ENCODE results near the gene CATSPER1.
"Not testable (repeated sequence)": the region's sequence is repeated elsewhere in the genome, so short reads cannot be mapped to it uniquely, and the experiment has no call there.

Gene CATSPER1

GRCh38 chr11:66016793-66017177 is 9.5 kb downstream of the CATSPER1 start:
- no peak for DNase-seq

- no peak for DNase-seq
Observed at GRCh38 chr11:66015936-66016792, 10.1 kb downstream of the CATSPER1 start.

- DNase-seq, result no peak
Observed at GRCh38 chr11:66015454-66015881, 10.8 kb downstream of the CATSPER1 start.

- DNase-seq, result no peak
Observed at GRCh38 chr11:66014804-66015453, 11.3 kb downstream of the CATSPER1 start.

- no peak for DNase-seq
Observed at GRCh38 chr11:66013762-66014100, 12.5 kb downstream of the CATSPER1 start.

GRCh38 chr11:66012946-66013761 is 13.1 kb downstream of the CATSPER1 start:
- no peak for DNase-seq

GRCh38 chr11:66012371-66012945 is 13.8 kb downstream of the CATSPER1 start:
- no peak for DNase-seq

GRCh38 chr11:66011785-66012303 is 14.4 kb downstream of the CATSPER1 start, which contains the start of gene CST6:
Gene CST6 (plus strand): TSS chr11:66012008. CDS start chr11:66012045, 37 bp downstream.
- no peak for DNase-seq

- DNase-seq, result no peak
Observed at GRCh38 chr11:66011239-66011784, 15.0 kb downstream of the CATSPER1 start.

- DNase-seq, result not testable (repeated sequence)
Observed at GRCh38 chr11:66010036-66010435, 16.2 kb downstream of the CATSPER1 start.

GRCh38 chr11:66008468-66009101 is 17.7 kb downstream of the CATSPER1 start:
- no peak for DNase-seq

GRCh38 chr11:66008095-66008467 is 18.2 kb downstream of the CATSPER1 start:
- DNase-seq, result no peak

- no peak for DNase-seq
Observed at GRCh38 chr11:66007201-66007634, 19.1 kb downstream of the CATSPER1 start.

- no peak for DNase-seq
Observed at GRCh38 chr11:66006891-66007176, 19.4 kb downstream of the CATSPER1 start.

GRCh38 chr11:66006134-66006890 is 20.0 kb downstream of the CATSPER1 start:
- DNase-seq, result no peak

GRCh38 chr11:66004186-66004585 is 22.1 kb downstream of the CATSPER1 start:
- no peak for DNase-seq

GRCh38 chr11:66003291-66003690 is 23.0 kb downstream of the CATSPER1 start:
- no peak for DNase-seq

- DNase-seq, result no peak
Observed at GRCh38 chr11:66002648-66003225, 23.5 kb downstream of the CATSPER1 start.

- peak; percentile 98 for DNase-seq
Observed at GRCh38 chr11:66001942-66002647, 24.2 kb downstream of the CATSPER1 start, which contains the start of the genes BANF1 and EIF1AD. Gene BANF1 (plus strand): TSS chr11:66002503. CDS start chr11:66003251, 748 bp downstream. Gene EIF1AD (minus strand): TSS chr11:66002157. CDS start chr11:66000389, 1,768 bp downstream.

GRCh38 chr11:65997286-65997685 is 29.0 kb downstream of the CATSPER1 start:
- no peak for DNase-seq

Measured in activated CD4-positive, alpha-beta T cell treated with anti-CD3 and anti-CD28 coated beads, Interleukin-10, Interleukin-2, amounts not matched to agents 100 ng/mL and 50 ng/mL, durations not matched to agents 16 hours and 8 hours (primary cell).